ENCODE data around the gene TMCO4.

GRCh38 chr1:19743793-19744192 lies 55.9 kb downstream of the TMCO4 start:
- TF ChIP-seq CTCF (conservative IDR thresholded peaks at IDR 0.05; ENCODE audit: low read depth, low read length) = no peak
- no peak for TF ChIP-seq MAFK (IDR thresholded peaks at IDR 0.05; ENCODE audit: low read depth, low read length)
- TF ChIP-seq POLR2A (IDR thresholded peaks at IDR 0.05; ENCODE audit: low read depth, low read length) = no peak
- no peak for TF ChIP-seq RFX5 (IDR thresholded peaks at IDR 0.05; ENCODE audit: low read depth, low read length)
- TF ChIP-seq USF2 (IDR thresholded peaks at IDR 0.05; ENCODE audit: low read depth, low read length) = no peak
- no peak for TF ChIP-seq SMC3 (IDR thresholded peaks at IDR 0.05; ENCODE audit: low read depth, low read length)
- TF ChIP-seq RAD21 (IDR thresholded peaks at IDR 0.05; ENCODE audit: low read length) = no peak
- no peak for TF ChIP-seq CHD1 (IDR thresholded peaks at IDR 0.05; ENCODE audit: low read depth, low read length)
- no peak for TF ChIP-seq CEBPB (IDR thresholded peaks at IDR 0.05; ENCODE audit: low read depth, low read length)
- TF ChIP-seq RCOR1 (IDR thresholded peaks at IDR 0.05; ENCODE audit: insufficient replicate concordance, low read length) = no peak
- no peak for TF ChIP-seq MXI1 (IDR thresholded peaks at IDR 0.05; ENCODE audit: borderline replicate concordance, low read depth, low read length)
